IMR-90 (cell line): ENCODE measurements around the gene C1orf87.

ENCODE experiments used
- CTCF ChIP-seq: conservative IDR thresholded peaks from 2 replicates; pipeline ENCODE4 v1.5.1; 2012; ENCODE audit warnings: mild to moderate bottlenecking, low read depth, low read length, improper control_type of control experiment
- FOS ChIP-seq: fragments of 150-350 bp; IDR thresholded peaks from 2 replicates; pipeline ENCODE4 v1.6.1; 2016; ENCODE audit warnings: low read depth, low read length
- MAZ ChIP-seq: IDR thresholded peaks from 2 replicates; pipeline ENCODE4 v1.6.1; 2012; ENCODE audit warnings: low read depth, mild to moderate bottlenecking, low read length, improper control_type of control experiment, moderate library complexity, borderline replicate concordance
- MXI1 ChIP-seq: IDR thresholded peaks from 2 replicates; pipeline ENCODE4 v1.6.1; 2012; ENCODE audit warnings: low read depth, mild to moderate bottlenecking, low read length, moderate library complexity, borderline replicate concordance
- POLR2A ChIP-seq: IDR thresholded peaks from 2 replicates; pipeline ENCODE4 v1.6.1; 2012; ENCODE audit warnings: mild to moderate bottlenecking, low read depth, low read length
- RAD21 ChIP-seq: IDR thresholded peaks from 2 replicates; pipeline ENCODE4 v1.6.1; 2012; ENCODE audit warnings: low read length, improper control_type of control experiment
- RFX5 ChIP-seq: IDR thresholded peaks from 2 replicates; pipeline ENCODE4 v1.8.0; 2012; ENCODE audit warnings: low read depth, mild to moderate bottlenecking, low read length, moderate library complexity
- USF2 ChIP-seq: fragments of 150-350 bp; IDR thresholded peaks from 2 replicates; pipeline ENCODE4 v1.6.1; 2017; ENCODE audit warnings: mild to moderate bottlenecking, antibody characterized with exemption, low read length, low read depth

DNA sequence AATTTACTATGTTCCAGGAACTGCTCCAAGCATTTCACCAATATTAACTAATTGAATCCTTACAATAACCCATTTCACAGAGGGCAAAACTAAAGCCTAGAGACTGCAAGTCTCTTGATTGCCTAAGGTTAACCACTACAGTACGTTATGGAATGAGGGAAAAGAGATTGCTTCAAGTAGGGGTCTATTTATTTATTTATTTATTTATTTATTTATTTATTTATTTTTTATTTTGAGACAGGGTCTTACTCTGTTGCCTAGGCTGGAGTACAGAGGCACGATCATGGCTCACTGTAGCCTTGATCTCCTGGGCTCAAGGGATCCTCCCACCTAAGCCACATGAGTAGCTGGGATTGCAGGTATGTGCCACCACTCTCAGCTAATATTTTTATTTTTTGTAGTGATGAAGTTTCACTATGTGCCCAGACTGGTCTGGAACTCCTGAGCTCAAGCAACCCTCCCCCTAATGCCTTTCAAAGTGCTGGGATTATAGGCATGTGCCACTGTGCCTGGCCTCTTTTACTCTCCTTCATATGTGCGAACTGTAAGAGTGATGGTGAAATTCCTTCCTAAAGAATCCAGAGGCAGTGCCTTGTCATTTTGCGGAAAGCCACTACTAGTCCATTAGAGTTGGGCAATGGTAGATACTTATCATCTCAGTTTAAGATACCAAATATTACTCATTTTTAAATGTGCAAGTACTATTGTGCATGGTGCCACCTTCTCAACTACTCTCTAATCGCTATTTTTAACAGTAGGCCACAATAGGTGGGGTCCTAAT lies 81.3 kb downstream of the C1orf87 start:
- TF ChIP-seq CTCF (no peak), MXI1 (no peak), RAD21 (no peak), RFX5 (no peak), POLR2A (no peak), MAZ (no peak), FOS (no peak), USF2 (no peak)
